Gastrocnemius medialis (tissue), 4 donors: ENCODE data around the gene DENND6B. TPM values are rescaled to one million over a fixed set of nuclear protein-coding genes. Genes with fewer than 3 reads are reported as not detected.

Experiments used
- ATAC-seq, 2 donors: fragments of 150-250 bp; one replicate each; pipeline ENCODE4 v1.9.1; 2016
- DNase-seq, 2 donors: peaks; one replicate each; pipeline ENCODE4 v3.0.0-alpha.2; 2019
- H3K27ac ChIP-seq, 4 donors: fragments of 200-600 bp; sonication (generic); 1 replicate in 1 of 4; 2 replicates in 3 of 4; pipeline ENCODE4 v1.5.1; 2016 to 2018; ENCODE audit warnings: mild to moderate bottlenecking in 2 of 4, moderate library complexity in 1 of 4
- H3K27me3 ChIP-seq, 3 donors: fragments of 200-600 bp; sonication (generic) in 2 of 3; 1 replicate in 1 of 3; 2 replicates in 2 of 3; pipeline versions ENCODE4 v1.5.1 to v1.6.0; 2016 to 2019; ENCODE audit warnings: mild to moderate bottlenecking in 1 of 3, moderate library complexity in 1 of 3
- H3K36me3 ChIP-seq, 2 donors: fragments of 200-600 bp; sonication (generic) in 1 of 2; one replicate each; pipeline ENCODE4 v1.5.1; 2017 to 2018
- H3K4me1 ChIP-seq, 2 donors: fragments of 200-600 bp; sonication (generic) in 1 of 2; one replicate each; pipeline ENCODE4 v1.5.1; 2016 to 2017; ENCODE audit warnings: mild to moderate bottlenecking in 2 of 2
- H3K4me3 ChIP-seq, 4 donors: fragments of 200-600 bp; sonication (generic) in 3 of 4; 1 replicate in 1 of 4; 2 replicates in 3 of 4; pipeline ENCODE4 v1.5.1; 2016 to 2019; ENCODE audit warnings: mild to moderate bottlenecking in 2 of 4
- H3K9me3 ChIP-seq, 3 donors: fragments of 200-600 bp; sonication (generic) in 2 of 3; 1 replicate in 1 of 3; 2 replicates in 2 of 3; pipeline ENCODE4 v1.5.1; 2016 to 2019
- CTCF ChIP-seq, 5 experiments: fragments of 450-650 bp in 3 of 5; fragments of 200-600 bp in 2 of 5; sonication (generic) in 2 of 5; IDR thresholded peaks in 4 of 5; conservative IDR thresholded peaks in 1 of 5; 1 replicate in 4 of 5; 2 replicates in 1 of 5; pipeline ENCODE4 v1.5.1; 2016 to 2019; ENCODE audit warnings: antibody characterized with exemption in 5 of 5, mild to moderate bottlenecking in 3 of 5, moderate library complexity in 3 of 5
- POLR2A ChIP-seq, 2 donors: fragments of 450-650 bp; IDR thresholded peaks; one replicate each; pipeline ENCODE4 v1.6.1; 2017; ENCODE audit warnings: antibody characterized with exemption in 2 of 2, mild to moderate bottlenecking in 2 of 2, moderate library complexity in 2 of 2
- in situ Hi-C, 4 donors: fragments of 200-750 bp; cut with MboI; loops; one replicate each; pipeline versions ENCODE4 v1.15.0 to v1.8.0; 2017; ENCODE audit warnings: low sequenced_read_pairs in 4 of 4
- intact Hi-C: fragments of 100-400 bp; cut with DNase I; formaldehyde crosslinking; loops from one replicate; pipeline ENCODE4 v1.15.1; 2023; ENCODE audit warnings: low total_unique reads
- total RNA-seq, 4 donors: library from RNA; depleted of rRNA; stranded (reverse); fragments of >200 nt; gene quantifications; one replicate each; pipeline versions ENCODE4 v1.1.0 to v1.2.3, GENCODE V29; 2016

DENND6B gene
- total RNA-seq, 4 donors from 2014 or later = 0.55 to 0.84 (median 0.68) TPM; not detected in 1

GRCh38 chr22:50271519-50271970, 55.3 kb downstream of the DENND6B start:
- no peaks in the 10 kb centered on the region for H3K9me3 ChIP-seq
- peak overlapping the region; percentile 37 to 77 (median 58) for H3K4me3 ChIP-seq
- H3K27me3 ChIP-seq = peaks cover 4 to 12% (median 9%) of the 10 kb centered on the region in 3 donors
- TF ChIP-seq CTCF (IDR thresholded peaks at IDR 0.05 in 4 of 5, conservative IDR thresholded peaks at IDR 0.05 in 1 of 5) (peak in 1 of 5 experiments; percentile 26), POLR2A (IDR thresholded peaks at IDR 0.05) (no peak)
- ATAC-seq (peak in 1 of 2 donors; percentile 19), DNase-seq (no peak)
- peaks cover 22 to 42% of the 10 kb centered on the region in 2 donors for H3K4me1 ChIP-seq
- intact Hi-C loops = loop anchor here (2.0 kb wide), 1 partner anchor 27 kb away; the partner anchor contains the start of gene TUBGCP6
- H3K36me3 ChIP-seq = no peaks in the 10 kb centered on the region
- in situ Hi-C loops = loop anchor here in 2 of 4 donors (10.0 kb wide), 1 partner anchor 53 kb away; the partner anchor contains the start of gene DENND6B (in 2 of the 2)
- H3K27ac ChIP-seq = no peak overlapping the region

GRCh38 chr22:50270666-50271394, 56.0 kb downstream of the DENND6B start:
- H3K27me3 ChIP-seq = peaks cover 4 to 12% (median 9%) of the 10 kb centered on the region in 3 donors
- no peak for TF ChIP-seq POLR2A (IDR thresholded peaks at IDR 0.05)
- no peak for TF ChIP-seq CTCF (IDR thresholded peaks at IDR 0.05 in 4 of 5, conservative IDR thresholded peaks at IDR 0.05 in 1 of 5)
- H3K4me1 ChIP-seq = peaks cover 22 to 42% of the 10 kb centered on the region in 2 donors
- ATAC-seq = peak; percentile 36 to 38
- intact Hi-C loops (loop anchor here (2.0 kb wide), 1 partner anchor 26 kb away; the partner anchor contains the start of gene TUBGCP6), in situ Hi-C loops (loop anchor here in 2 of 4 donors (10.0 kb wide), 1 partner anchor 54 kb away; the partner anchor contains the start of gene DENND6B (in 2 of the 2))
- H3K9me3 ChIP-seq = no peaks in the 10 kb centered on the region
- H3K4me3 ChIP-seq = peak overlapping the region; percentile 37 to 77 (median 58)
- DNase-seq = peak in 1 of 2 donors; percentile 53
- H3K36me3 ChIP-seq = no peaks in the 10 kb centered on the region
- H3K27ac ChIP-seq = peak overlapping the region in 3 of 4 donors; percentile 51 to 64 (median 51)

- H3K36me3 ChIP-seq = no peaks in the 10 kb centered on the region
- peak within 1 kb of the TSS in 3 of 4 donors; percentile 51 to 64 (median 60) for H3K27ac ChIP-seq
- peaks cover 22 to 42% of the 10 kb centered on the region in 2 donors for H3K4me1 ChIP-seq
- H3K4me3 ChIP-seq = peak within 1 kb of the TSS; percentile 44 to 77 (median 60)
- DNase-seq (no peak), ATAC-seq (no peak)
- no peaks in the 10 kb centered on the region for H3K9me3 ChIP-seq
- TF ChIP-seq POLR2A (IDR thresholded peaks at IDR 0.05) (no peak), CTCF (IDR thresholded peaks at IDR 0.05 in 4 of 5, conservative IDR thresholded peaks at IDR 0.05 in 1 of 5) (no peak)
- peaks cover 4 to 12% (median 9%) of the 10 kb centered on the region in 3 donors for H3K27me3 ChIP-seq
- in situ Hi-C loops (loop anchor here in 2 of 4 donors (10.0 kb wide), 1 partner anchor 55 kb away; the partner anchor contains the start of gene DENND6B (in 2 of the 2)), intact Hi-C loops (loop anchor here (2.0 kb wide), 1 partner anchor 25 kb away; the partner anchor contains the start of gene TUBGCP6)
Observed at GRCh38 chr22:50269970-50270665, 56.7 kb downstream of the DENND6B start, which contains the start of gene MAPK11. MAPK11 (minus strand) TSS chr22:50270380; CDS start chr22:50270292, 88 bp downstream.

GRCh38 chr22:50269573-50269969, 57.2 kb downstream of the DENND6B start:
- H3K27me3 ChIP-seq = peaks cover 4 to 12% (median 9%) of the 10 kb centered on the region in 3 donors
- no peaks in the 10 kb centered on the region for H3K36me3 ChIP-seq
- peaks cover 22 to 42% of the 10 kb centered on the region in 2 donors for H3K4me1 ChIP-seq
- DNase-seq (no peak), ATAC-seq (no peak)
- peak overlapping the region; percentile 44 to 63 (median 60) for H3K4me3 ChIP-seq
- no peaks in the 10 kb centered on the region for H3K9me3 ChIP-seq
- peak overlapping the region in 3 of 4 donors; percentile 41 to 62 (median 60) for H3K27ac ChIP-seq
- TF ChIP-seq CTCF (IDR thresholded peaks at IDR 0.05 in 4 of 5, conservative IDR thresholded peaks at IDR 0.05 in 1 of 5) (no peak), POLR2A (IDR thresholded peaks at IDR 0.05) (no peak)
- intact Hi-C loops (no loop called here), in situ Hi-C loops (no loop called here)
